Measurements from ENCODE around the gene HSH2D. TPM values are rescaled to one million over a fixed set of nuclear protein-coding genes. Genes with fewer than 3 reads are reported as not detected.

HSH2D gene
- total and polyA plus RNA-seq, 9 of the 15 experiments (the other 6 are each of a cell fraction or from before 2014, with no cell fraction given) = 0.03 to 1.1 (median 0.35) TPM; not detected in 1

DNA sequence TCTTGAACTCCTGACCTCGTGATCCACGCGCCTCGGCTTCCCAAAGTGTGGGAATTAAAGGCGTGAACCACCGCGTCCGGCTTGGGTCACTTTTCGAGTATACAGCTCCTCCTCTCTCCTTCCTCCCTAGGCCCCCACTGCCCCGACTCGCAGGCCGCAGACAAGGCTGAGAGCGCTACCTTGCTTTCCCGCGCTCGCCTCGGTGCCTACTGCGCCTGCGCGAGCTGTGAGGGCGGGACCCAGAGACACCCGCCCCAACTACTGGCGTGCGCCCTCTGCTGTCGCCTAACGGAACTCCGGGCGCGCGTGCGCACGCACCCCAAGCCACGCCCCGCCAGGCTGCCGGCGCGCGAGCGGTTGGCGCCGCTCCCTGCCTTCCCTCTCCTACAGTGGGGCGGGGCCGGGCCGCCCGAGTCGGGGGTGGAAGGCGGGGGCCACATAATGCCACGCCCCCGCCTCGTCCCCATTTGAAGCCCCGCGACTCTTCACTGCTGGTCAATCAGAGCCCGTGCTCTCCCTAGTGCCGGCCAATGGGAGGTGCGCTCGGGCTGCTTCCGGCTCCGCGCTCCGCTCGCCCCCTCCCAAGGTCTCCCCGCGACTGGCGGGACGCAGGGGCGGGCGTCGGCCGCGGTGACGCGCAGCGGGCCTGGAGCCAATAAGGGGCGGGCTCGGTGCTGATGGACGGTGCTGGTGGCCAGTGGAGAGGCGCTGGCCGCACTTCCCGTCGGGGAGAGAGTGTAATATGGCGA is 32.2 kb upstream of the HSH2D start, which contains the start of gene RAB8A:
Gene RAB8A, plus strand, starts transcription at position 730 of the 749 bp plus-strand sequence. Its CDS starts 13 bp downstream, at position 743.
- ATAC-seq (peak; percentile 97), DNase-seq (ENCODE audit: extremely low read depth in 1 of 4, low spot score in 3 of 4) (peak; percentile 97 to 99 (median 98)), FAIRE-seq (peak; percentile 93)
- Histone ChIP-seq H3K36me3 (ENCODE audit: control insufficient read depth, insufficient read depth, low read length) (peaks cover 28% of the 10 kb centered on the region; the same call in 2 of the 3 replicates), H3K4me1 (replicated peaks in 1 of 2; ENCODE audit: control insufficient read depth in 2 of 2, insufficient read depth in 2 of 2, low read length in 2 of 2) (peaks cover 20 to 22% of the 10 kb centered on the region in 2 experiments), H3K9ac (ENCODE audit: insufficient read depth in 1 of 2, low read depth in 2 of 2, low read length in 2 of 2) (peak within 1 kb of the TSS; percentile 95 to 98), H3K4me3 (peak within 1 kb of the TSS; percentile 100), H3K27ac (ENCODE audit: extremely low read depth, low read depth, low read length) (peak within 1 kb of the TSS; percentile 98), H3K9me3 (replicated peaks; ENCODE audit: control insufficient read depth, insufficient read depth, low read depth, low read length) (no peaks in the 10 kb centered on the region), H2AFZ (ENCODE audit: low read depth, low read length) (peak within 1 kb of the TSS; percentile 98), H3K79me2 (ENCODE audit: control insufficient read depth, insufficient read depth, low read length) (peaks cover 43% of the 10 kb centered on the region), H3K27me3 (ENCODE audit: control insufficient read depth in 2 of 2, insufficient read depth in 2 of 2, low read length in 2 of 2) (no peaks in the 10 kb centered on the region), H3K4me2 (ENCODE audit: insufficient read depth, low read length) (peak within 1 kb of the TSS; percentile 95), H4K20me1 (replicated peaks; ENCODE audit: control insufficient read depth, insufficient read depth, low read length) (peaks cover 17% of the 10 kb centered on the region), H3K9me1 (ENCODE audit: control insufficient read depth, insufficient read depth, low read length) (no peaks in the 10 kb centered on the region)
- ChIA-PET POLR2A (interaction anchor here (0.6 to 3.9 kb wide), 12 partner anchors 10 to 1499 kb away, joined by 3 to 16 read pairs (median 5); partner anchors contain the start of genes FAM32A and TPM4), CTCF (ENCODE audit: low intra/inter-chr PET ratio) (interaction anchor here (0.6 to 1.3 kb wide), 3 partner anchors 49 to 69 kb away, joined by 3 read pairs; no protein-coding TSS in a partner anchor)
- in situ Hi-C loops (cut with MboI) = no loop called here
- intact Hi-C loops (cut with micrococcal nuclease) = loop anchor here (1.0 to 5.0 kb wide), 4 partner anchors 41 to 72 kb away; no protein-coding TSS in a partner anchor
- WGBS (ENCODE audit: insufficient coverage, low coverage, missing lambda C conversion rate) = 2% methylated on average over 60 of the region's 81 CpGs
- BruUV-seq (replicated peaks) = no TSS peak
- TF ChIP-seq KLF10 (CRISPR knock-in tag; IDR thresholded peaks at IDR 0.05) (no peak), FOSL1 (tag; conservative IDR thresholded peaks at IDR 0.05) (no peak), CTBP1 (IDR thresholded peaks at IDR 0.05; ENCODE audit: borderline replicate concordance) (peak; percentile 92), TEAD4 (IDR thresholded peaks at IDR 0.05; ENCODE audit: low read length) (peak; percentile 23; the same call in 1 of the 2 replicates), TEAD4 (CRISPR knock-in tag; IDR thresholded peaks at IDR 0.05; ENCODE audit: borderline replicate concordance) (no peak), ETV5 (CRISPR knock-in tag; IDR thresholded peaks at IDR 0.05; ENCODE audit: low read depth) (peak; percentile 45; the same call in 1 of the 2 replicates), ZNF23 (CRISPR knock-in tag; IDR thresholded peaks at IDR 0.05) (no peak), GATA2 (CRISPR knock-in tag; IDR thresholded peaks at IDR 0.05) (no peak)
- TF ChIP-seq, protein P1, sequence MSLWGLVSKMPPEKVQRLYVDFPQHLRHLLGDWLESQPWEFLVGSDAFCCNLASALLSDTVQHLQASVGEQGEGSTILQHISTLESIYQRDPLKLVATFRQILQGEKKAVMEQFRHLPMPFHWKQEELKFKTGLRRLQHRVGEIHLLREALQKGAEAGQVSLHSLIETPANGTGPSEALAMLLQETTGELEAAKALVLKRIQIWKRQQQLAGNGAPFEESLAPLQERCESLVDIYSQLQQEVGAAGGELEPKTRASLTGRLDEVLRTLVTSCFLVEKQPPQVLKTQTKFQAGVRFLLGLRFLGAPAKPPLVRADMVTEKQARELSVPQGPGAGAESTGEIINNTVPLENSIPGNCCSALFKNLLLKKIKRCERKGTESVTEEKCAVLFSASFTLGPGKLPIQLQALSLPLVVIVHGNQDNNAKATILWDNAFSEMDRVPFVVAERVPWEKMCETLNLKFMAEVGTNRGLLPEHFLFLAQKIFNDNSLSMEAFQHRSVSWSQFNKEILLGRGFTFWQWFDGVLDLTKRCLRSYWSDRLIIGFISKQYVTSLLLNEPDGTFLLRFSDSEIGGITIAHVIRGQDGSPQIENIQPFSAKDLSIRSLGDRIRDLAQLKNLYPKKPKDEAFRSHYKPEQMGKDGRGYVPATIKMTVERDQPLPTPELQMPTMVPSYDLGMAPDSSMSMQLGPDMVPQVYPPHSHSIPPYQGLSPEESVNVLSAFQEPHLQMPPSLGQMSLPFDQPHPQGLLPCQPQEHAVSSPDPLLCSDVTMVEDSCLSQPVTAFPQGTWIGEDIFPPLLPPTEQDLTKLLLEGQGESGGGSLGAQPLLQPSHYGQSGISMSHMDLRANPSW (CRISPR knock-in tag; IDR thresholded peaks at IDR 0.05) = no peak
- TF ChIP-seq, protein P2, sequence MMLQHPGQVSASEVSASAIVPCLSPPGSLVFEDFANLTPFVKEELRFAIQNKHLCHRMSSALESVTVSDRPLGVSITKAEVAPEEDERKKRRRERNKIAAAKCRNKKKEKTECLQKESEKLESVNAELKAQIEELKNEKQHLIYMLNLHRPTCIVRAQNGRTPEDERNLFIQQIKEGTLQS (IDR thresholded peaks at IDR 0.05) = no peak
- TF ChIP-seq, protein P2 (CRISPR knock-in tag; conservative IDR thresholded peaks at IDR 0.05) = peak; percentile 66; the same call in 1 of the 2 replicates
- TF ChIP-seq, protein P3, sequence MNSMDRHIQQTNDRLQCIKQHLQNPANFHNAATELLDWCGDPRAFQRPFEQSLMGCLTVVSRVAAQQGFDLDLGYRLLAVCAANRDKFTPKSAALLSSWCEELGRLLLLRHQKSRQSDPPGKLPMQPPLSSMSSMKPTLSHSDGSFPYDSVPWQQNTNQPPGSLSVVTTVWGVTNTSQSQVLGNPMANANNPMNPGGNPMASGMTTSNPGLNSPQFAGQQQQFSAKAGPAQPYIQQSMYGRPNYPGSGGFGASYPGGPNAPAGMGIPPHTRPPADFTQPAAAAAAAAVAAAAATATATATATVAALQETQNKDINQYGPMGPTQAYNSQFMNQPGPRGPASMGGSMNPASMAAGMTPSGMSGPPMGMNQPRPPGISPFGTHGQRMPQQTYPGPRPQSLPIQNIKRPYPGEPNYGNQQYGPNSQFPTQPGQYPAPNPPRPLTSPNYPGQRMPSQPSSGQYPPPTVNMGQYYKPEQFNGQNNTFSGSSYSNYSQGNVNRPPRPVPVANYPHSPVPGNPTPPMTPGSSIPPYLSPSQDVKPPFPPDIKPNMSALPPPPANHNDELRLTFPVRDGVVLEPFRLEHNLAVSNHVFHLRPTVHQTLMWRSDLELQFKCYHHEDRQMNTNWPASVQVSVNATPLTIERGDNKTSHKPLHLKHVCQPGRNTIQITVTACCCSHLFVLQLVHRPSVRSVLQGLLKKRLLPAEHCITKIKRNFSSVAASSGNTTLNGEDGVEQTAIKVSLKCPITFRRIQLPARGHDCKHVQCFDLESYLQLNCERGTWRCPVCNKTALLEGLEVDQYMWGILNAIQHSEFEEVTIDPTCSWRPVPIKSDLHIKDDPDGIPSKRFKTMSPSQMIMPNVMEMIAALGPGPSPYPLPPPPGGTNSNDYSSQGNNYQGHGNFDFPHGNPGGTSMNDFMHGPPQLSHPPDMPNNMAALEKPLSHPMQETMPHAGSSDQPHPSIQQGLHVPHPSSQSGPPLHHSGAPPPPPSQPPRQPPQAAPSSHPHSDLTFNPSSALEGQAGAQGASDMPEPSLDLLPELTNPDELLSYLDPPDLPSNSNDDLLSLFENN (IDR thresholded peaks at IDR 0.05; ENCODE audit: low read depth in 2 of 2, low read length in 2 of 2) = peak in 1 of 2 experiments; percentile 42; a peak in 1 of 4 replicates
- TF ChIP-seq, protein P4, sequence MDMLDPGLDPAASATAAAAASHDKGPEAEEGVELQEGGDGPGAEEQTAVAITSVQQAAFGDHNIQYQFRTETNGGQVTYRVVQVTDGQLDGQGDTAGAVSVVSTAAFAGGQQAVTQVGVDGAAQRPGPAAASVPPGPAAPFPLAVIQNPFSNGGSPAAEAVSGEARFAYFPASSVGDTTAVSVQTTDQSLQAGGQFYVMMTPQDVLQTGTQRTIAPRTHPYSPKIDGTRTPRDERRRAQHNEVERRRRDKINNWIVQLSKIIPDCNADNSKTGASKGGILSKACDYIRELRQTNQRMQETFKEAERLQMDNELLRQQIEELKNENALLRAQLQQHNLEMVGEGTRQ (CRISPR knock-in tag; IDR thresholded peaks at IDR 0.05) = no peak

Measured in K562 (cell line).